HT-29 (cell line): Measurements from ENCODE around the gene TNFAIP8L3. TPM values are rescaled to one million over a fixed set of nuclear protein-coding genes. Genes with fewer than 3 reads are reported as not detected.

ENCODE experiments used
- DNase-seq: peaks from one replicate; pipeline ENCODE4 v3.0.0-alpha.2; 2015; ENCODE audit warnings: low spot score
- total RNA-seq: library from RNA; depleted of rRNA; stranded (reverse); fragments of >200 nt; shearing (Covaris generic); gene quantifications from 2 replicates; pipeline ENCODE4 v1.2.3, GENCODE V29; 2014

Gene TNFAIP8L3
- total RNA-seq, 1 experiment from 2014 or later, result 1.1 TPM

GRCh38 chr15:51090753-51091152, 4.0 kb downstream of the TNFAIP8L3 start:
- DNase-seq, result no peak

- no peak for DNase-seq
These were observed 4.8 kb downstream of the TNFAIP8L3 start for GRCh38 chr15:51089699-51090453.

- DNase-seq, result no peak
These were observed 5.7 kb downstream of the TNFAIP8L3 start for GRCh38 chr15:51089041-51089440.

DNA sequence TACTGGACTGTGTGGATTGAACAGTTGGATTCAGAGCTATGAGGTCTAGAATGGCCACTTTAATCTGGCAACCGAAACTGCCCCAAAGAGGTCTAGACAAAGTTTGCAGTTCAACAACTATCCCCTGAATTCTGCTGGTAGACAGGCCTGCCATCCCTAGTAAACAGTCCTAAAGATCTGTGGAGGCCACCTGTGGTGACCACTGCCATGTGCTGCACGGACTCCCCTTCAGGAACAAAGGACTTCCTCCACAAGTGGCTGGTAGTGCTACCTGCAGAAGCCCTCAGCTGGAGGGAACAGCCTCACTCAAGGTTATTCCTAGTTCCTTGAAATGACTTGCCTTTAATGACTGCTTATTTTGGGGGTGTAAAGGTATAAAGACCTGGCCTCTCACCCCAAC, 6.1 kb downstream of the TNFAIP8L3 start:
- DNase-seq, result no peak

GRCh38 chr15:51087513-51087912, 7.2 kb downstream of the TNFAIP8L3 start:
- no peak for DNase-seq

- no peak for DNase-seq
These were observed 8.3 kb downstream of the TNFAIP8L3 start for GRCh38 chr15:51086409-51086808.

GRCh38 chr15:51085764-51086163, 8.9 kb downstream of the TNFAIP8L3 start:
- DNase-seq, result no peak

GRCh38 chr15:51083641-51084166, 11.0 kb downstream of the TNFAIP8L3 start:
- DNase-seq, result no peak

DNA sequence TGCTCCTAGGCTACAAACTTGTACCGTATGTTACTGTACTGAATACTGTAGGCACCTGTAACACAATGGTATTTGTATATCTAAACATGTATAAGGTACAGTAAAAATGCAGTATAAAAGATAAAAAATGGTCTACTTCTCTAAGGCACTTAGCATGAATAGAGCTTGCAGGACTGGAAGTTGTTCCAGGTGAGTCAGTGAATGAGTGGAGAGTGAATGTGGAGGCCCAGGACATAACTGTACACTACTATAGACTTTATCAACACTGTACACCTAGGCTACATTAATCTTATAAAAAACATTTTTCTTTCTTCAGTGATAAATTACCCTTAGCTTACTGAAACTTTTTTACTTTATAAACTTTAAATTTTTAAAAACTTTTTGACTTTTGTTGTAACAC, 12.5 kb downstream of the TNFAIP8L3 start:
- no peak for DNase-seq

GRCh38 chr15:51080286-51080685, 14.4 kb downstream of the TNFAIP8L3 start:
- DNase-seq, result no peak

DNA sequence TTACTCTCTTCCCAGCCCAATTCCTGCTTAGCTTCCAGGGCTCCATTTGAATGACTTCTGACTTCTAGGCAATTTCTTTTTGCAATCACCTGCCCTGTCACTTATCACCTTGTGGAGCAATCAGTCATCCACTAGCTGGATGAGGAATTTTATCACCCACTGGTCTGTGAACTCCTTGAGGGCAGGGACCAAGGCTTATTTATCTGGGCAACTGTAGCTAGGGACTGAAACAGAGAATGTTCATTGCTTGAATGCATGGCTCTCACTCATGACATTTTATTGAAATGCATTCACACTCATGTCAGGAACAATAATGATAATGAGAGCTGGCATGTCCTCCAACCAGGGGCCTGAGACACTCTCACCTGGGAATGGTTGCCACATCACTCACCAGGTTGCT, 15.5 kb downstream of the TNFAIP8L3 start:
- DNase-seq, result no peak

DNA sequence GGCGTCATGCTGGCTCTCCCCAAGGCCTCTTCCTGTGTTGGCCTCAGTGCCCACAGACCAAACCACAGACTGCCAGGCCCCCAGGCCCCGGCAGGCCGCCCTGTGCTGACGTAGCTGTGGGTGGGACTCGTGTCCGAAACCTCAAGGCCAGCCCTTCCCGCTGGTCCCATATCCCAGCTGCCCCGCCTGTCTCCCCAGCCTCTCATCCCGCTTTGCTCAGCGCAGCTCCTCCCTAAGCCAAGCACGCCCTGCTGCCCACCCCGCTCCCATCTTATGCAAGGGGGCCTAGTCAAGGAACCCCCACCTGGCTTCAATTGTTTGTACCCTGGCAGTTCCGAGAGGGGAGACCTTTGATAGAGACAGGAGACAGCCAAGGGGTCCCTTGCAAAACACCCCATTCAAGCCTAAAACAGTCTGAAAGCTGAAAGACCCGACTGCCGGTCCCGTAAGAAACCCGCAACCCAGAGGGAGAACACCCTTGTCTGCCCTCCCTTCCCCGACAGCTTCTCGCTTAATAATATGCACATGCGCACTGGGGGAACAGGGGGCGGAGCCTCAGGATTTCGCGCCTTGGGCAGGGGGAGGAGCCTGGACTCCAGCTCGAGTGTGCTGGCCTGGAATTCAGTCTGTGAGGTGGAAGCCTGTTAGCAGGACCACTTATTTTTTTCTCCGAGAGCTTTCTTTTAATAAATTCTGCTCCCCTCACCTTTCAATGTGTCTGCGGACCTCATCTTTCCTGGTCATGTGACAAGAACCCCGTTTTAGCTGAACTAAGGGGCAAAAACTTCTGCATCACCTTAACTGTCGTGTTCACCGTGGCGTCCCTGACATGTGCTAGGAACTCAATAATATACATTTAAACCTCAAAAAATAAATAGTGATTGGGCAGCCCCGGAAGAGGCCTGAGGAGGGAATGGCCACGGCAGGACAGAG, 17.2 kb downstream of the TNFAIP8L3 start:
- no peak for DNase-seq

DNA sequence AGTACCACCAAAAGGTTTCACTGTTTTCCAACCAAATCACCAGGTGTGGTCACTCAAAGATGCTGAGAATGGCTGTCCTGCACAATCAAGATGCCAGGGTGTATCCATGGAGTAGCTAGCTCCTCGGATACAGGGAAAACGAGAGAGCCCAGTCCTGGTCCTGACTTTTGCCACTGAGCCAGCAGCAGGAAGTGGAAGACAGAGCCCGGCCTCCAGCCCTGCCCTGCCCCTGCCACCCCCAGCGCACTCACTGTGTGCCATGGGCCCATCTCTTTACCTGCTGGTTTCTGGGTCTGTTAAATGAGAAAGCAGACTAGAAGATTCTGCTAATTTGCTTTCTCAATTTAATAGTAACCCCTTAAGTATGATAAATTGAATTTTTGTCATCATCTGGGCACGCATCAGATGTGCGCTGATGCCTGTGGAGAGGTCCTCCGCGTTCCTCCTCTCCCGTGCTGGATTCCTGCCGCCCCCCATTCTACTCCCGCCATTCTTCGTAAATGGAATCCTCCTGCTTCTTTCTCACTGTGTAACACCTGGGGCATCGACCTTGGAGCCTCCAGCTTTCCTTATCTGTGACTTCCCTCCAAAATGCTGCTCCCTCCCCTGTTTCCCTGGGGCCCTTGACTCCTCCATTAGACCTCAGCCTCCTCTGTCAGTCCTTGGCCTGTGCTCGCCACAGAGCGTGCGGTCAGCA, 18.0 kb downstream of the TNFAIP8L3 start:
- DNase-seq, result no peak

GRCh38 chr15:51075826-51076523, 18.7 kb downstream of the TNFAIP8L3 start:
- DNase-seq, result no peak

DNA sequence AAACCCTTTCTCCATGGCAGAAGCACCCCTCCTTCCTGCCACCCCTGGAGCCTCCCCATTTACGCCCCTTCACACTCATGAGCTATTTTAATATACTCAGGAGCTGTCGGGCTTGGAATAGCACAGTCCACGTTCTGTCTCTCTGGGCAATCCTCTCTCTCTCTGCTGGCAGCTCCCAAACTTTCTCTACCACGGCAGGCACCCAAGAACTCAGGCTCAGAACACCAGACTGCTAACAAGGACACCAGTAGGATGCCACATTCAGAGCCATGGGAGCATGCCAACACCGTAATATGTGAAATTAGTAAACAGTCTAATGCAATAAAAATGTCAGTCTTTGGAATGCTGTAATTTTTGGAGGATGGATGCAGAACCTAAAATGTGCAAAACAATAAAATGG, 19.3 kb downstream of the TNFAIP8L3 start:
- DNase-seq, result no peak

- no peak for DNase-seq
These were observed 19.8 kb downstream of the TNFAIP8L3 start for GRCh38 chr15:51074926-51075325.

- no peak for DNase-seq
These were observed 23.1 kb downstream of the TNFAIP8L3 start for GRCh38 chr15:51071578-51071977.

DNA sequence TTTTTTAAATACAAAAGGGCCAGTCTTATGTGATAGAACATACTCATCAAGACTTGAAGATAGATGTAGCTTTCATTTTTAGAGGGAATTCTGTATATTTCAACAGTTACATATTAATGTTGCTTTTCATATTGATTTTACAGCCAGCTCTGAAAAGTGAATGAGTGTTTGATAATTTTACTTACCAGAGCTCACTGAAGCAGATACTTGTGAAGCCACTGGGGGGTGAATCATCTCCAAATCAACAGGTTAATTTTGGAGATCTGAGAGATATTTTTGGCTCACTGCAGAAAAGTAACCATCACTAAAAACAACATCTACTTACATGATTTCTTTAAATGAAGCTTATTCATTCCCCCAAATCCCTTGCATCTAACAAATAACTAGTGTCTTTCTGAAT, 24.7 kb downstream of the TNFAIP8L3 start:
- DNase-seq, result no peak

- DNase-seq, result no peak
These were observed 27.2 kb downstream of the TNFAIP8L3 start for GRCh38 chr15:51067510-51067909.

- DNase-seq, result no peak
These were observed 28.9 kb downstream of the TNFAIP8L3 start for GRCh38 chr15:51065781-51066180.

DNA sequence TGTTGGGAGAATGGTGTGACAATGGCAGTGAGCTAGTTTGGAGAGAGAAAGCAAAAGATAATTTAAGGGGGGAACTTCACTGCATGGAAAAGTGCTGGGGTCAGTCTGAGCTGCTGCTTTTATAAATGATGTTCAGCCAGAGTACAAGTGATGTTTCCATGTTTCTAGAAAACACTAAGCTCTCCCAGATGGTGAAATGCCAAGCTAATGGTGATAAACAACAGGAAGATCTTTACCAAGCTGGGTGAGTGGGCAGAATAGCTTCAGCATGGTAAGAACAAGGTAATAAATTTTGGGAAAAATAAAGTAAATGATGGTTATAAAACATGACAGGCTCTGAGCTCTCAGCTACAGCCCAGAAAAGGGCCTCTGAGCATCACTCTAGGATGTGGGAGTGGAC, 29.4 kb downstream of the TNFAIP8L3 start:
- no peak for DNase-seq
